ENCODE data around the gene LMNTD2. TPM values are rescaled to one million over a fixed set of nuclear protein-coding genes. Genes with fewer than 3 reads are reported as not detected.

The LMNTD2 gene
- polyA plus RNA-seq, 1 donor from 2014 or later: 0.61 TPM

DNA sequence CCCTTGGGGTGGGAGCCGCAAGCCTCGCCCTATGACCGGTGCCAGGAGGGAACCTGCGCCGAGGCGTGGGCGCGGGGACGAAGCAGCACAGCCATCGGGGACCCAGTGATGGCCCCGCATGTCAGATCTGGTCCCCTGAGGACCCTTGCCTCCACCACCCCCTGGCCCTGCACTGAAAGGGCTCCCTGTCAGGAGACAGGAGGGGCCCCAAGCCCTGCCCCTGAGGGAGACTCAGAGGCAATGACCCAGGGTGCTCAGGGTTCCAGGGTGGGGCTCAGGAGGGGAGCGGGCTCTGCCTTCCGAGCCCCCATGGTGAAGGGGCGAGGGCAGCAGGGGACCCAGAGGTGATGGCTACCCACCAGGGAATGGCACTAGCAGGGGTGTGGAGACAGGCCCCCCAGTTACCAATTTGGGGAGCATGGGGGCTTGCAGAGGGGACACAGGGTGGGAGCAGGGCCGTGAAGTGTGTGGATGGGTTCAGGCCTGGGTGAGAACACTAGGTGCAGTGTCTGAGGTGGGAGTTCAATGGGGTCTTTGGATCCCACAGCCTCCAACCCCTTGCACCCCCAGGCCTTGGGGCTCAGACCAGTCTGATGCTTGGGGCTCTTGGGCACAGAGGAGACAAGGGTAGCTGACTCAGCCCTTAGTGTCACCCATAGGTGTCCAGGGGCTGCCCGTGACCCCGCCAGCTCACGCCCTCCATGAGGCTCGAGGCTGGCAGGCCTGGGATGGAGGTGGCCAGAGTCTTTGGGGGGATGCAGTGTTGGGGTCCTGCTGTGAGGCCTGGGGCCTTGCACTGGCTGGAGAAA, 22.7 kb downstream of the LMNTD2 start:
- no peaks in the 10 kb centered on the region for H4K20me1 ChIP-seq (ENCODE audit: insufficient read depth)
- TF ChIP-seq EZH2 (IDR thresholded peaks at IDR 0.05; ENCODE audit: borderline replicate concordance, insufficient read depth, low read length, poor library complexity, severe bottlenecking) (no peak), MXI1 (conservative IDR thresholded peaks at IDR 0.05; ENCODE audit: poor library complexity, severe bottlenecking) (no peak), TAF1 (IDR thresholded peaks at IDR 0.05; ENCODE audit: low read depth) (no peak), POLR2AphosphoS5 (IDR thresholded peaks at IDR 0.05) (no peak), RAD21 (conservative IDR thresholded peaks at IDR 0.05) (no peak), REST (IDR thresholded peaks at IDR 0.05; ENCODE audit: borderline replicate concordance) (no peak), EP300 (conservative IDR thresholded peaks at IDR 0.05; ENCODE audit: poor library complexity, severe bottlenecking) (no peak), SMC3 (conservative IDR thresholded peaks at IDR 0.05; ENCODE audit: poor library complexity) (no peak)
- TF ChIP-seq, protein P1, sequence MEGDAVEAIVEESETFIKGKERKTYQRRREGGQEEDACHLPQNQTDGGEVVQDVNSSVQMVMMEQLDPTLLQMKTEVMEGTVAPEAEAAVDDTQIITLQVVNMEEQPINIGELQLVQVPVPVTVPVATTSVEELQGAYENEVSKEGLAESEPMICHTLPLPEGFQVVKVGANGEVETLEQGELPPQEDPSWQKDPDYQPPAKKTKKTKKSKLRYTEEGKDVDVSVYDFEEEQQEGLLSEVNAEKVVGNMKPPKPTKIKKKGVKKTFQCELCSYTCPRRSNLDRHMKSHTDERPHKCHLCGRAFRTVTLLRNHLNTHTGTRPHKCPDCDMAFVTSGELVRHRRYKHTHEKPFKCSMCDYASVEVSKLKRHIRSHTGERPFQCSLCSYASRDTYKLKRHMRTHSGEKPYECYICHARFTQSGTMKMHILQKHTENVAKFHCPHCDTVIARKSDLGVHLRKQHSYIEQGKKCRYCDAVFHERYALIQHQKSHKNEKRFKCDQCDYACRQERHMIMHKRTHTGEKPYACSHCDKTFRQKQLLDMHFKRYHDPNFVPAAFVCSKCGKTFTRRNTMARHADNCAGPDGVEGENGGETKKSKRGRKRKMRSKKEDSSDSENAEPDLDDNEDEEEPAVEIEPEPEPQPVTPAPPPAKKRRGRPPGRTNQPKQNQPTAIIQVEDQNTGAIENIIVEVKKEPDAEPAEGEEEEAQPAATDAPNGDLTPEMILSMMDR (IDR thresholded peaks at IDR 0.05; ENCODE audit: poor library complexity, severe bottlenecking): no peak
- H3K79me2 ChIP-seq (replicated peaks; ENCODE audit: insufficient read depth, low read length): peaks cover 8% of the 10 kb centered on the region
- no peak overlapping the region for H3K4me2 ChIP-seq (ENCODE audit: low read length)
- no peak overlapping the region for H2AFZ ChIP-seq (ENCODE audit: low read depth, low read length)
- H3K9me2 ChIP-seq (ENCODE audit: insufficient read depth, low read length): no peaks in the 10 kb centered on the region
- no peaks in the 10 kb centered on the region for H3K9me3 ChIP-seq (ENCODE audit: low read length)
- no peaks in the 10 kb centered on the region for H3F3A ChIP-seq (ENCODE audit: insufficient read depth, low read length, poor library complexity, severe bottlenecking)
- peak overlapping the region; percentile 29 for H3K9ac ChIP-seq (ENCODE audit: low read length)
- H3K27me3 ChIP-seq (ENCODE audit: insufficient read depth, low read depth, low read length): no peaks in the 10 kb centered on the region
- H3K36me3 ChIP-seq (ENCODE audit: insufficient read depth, low read length): no peaks in the 10 kb centered on the region
- H3K27ac ChIP-seq (ENCODE audit: low read length): no peak overlapping the region
- H3K4me3 ChIP-seq (ENCODE audit: low read length): peak overlapping the region; percentile 55

DNA sequence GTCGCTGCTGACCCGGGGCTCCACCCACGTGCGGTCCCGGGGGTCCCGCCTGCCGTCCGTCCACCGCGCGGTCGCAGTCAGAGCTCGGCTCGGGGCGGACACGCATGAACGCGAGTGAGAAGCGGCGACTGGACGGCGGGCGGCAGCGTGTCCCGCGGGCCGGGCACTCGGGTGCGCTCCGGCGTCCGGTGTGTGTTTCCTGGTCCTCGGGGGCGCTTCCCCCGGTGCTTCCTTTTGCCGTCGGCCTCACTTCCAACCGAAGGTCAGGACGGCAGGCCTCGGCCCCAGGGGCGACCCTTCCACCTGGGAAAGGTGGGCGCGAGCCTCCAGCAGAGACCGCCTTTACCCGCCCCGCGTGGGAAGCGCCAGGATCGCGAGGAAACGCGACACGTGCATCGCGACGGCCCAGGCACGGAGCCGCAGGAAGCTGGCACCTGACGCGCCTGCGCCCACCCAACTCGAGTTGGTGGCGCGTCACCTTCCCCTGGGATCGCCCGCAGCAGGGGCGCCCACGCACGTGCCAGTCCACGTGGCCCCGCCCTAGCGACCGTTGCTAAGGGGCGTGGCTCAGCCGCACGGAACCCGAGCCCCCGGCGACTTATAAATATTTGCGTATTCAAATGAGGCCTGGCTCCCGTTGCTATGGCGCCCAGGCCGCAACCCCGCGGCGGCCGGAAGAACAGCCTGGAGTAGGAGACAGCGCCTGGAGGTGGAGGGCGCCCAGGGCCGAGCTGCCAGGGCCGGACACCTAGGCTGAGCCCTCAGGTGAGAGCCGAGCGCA, 23.5 kb downstream of the LMNTD2 start, which contains the start of gene LRRC56:
Gene LRRC56 (plus strand): TSS at position 687 of the 781 bp plus-strand sequence. CDS start 3,158 bp downstream, outside the sequence.
- H3K79me2 ChIP-seq (replicated peaks; ENCODE audit: insufficient read depth, low read length): peaks cover 8% of the 10 kb centered on the region
- H3K27ac ChIP-seq (ENCODE audit: low read length): no peak within 1 kb of the TSS
- peak within 1 kb of the TSS; percentile 29 for H3K9ac ChIP-seq (ENCODE audit: low read length)
- TF ChIP-seq EZH2 (IDR thresholded peaks at IDR 0.05; ENCODE audit: borderline replicate concordance, insufficient read depth, low read length, poor library complexity, severe bottlenecking) (no peak), REST (IDR thresholded peaks at IDR 0.05; ENCODE audit: borderline replicate concordance) (no peak), MXI1 (conservative IDR thresholded peaks at IDR 0.05; ENCODE audit: poor library complexity, severe bottlenecking) (peak; percentile 34), SMC3 (conservative IDR thresholded peaks at IDR 0.05; ENCODE audit: poor library complexity) (no peak)
- H3K4me2 ChIP-seq (ENCODE audit: low read length): no peak within 1 kb of the TSS
- H2AFZ ChIP-seq (ENCODE audit: low read depth, low read length): no peak within 1 kb of the TSS
- H4K20me1 ChIP-seq (ENCODE audit: insufficient read depth): no peaks in the 10 kb centered on the region
- H3K9me3 ChIP-seq (ENCODE audit: low read length): no peaks in the 10 kb centered on the region
- H3K4me3 ChIP-seq (ENCODE audit: low read length): peak within 1 kb of the TSS; percentile 76
- H3K27me3 ChIP-seq (ENCODE audit: insufficient read depth, low read depth, low read length): no peaks in the 10 kb centered on the region
- no peaks in the 10 kb centered on the region for H3K9me2 ChIP-seq (ENCODE audit: insufficient read depth, low read length)
- no peaks in the 10 kb centered on the region for H3F3A ChIP-seq (ENCODE audit: insufficient read depth, low read length, poor library complexity, severe bottlenecking)
- no peaks in the 10 kb centered on the region for H3K36me3 ChIP-seq (ENCODE audit: insufficient read depth, low read length)
